GM12878 (cell line): ENCODE measurements around the gene BRWD1. TPM values are rescaled to one million over a fixed set of nuclear protein-coding genes. Genes with fewer than 3 reads are reported as not detected.

Experiments used
- ATAC-seq: fragments of 200-7000 bp; cut with Tn5 transposase; 3 replicates; pipeline ENCODE4 v1.9.1; 2020; ENCODE audit warnings: mild to moderate bottlenecking, moderate library complexity
- BruUV-seq: library from RNA; stranded (reverse); fragments of 400-500 nt; replicated peaks from 2 replicates; lab custom pipeline; 2021; lab: Mats Ljungman, UMichigan
- CTCF ChIA-PET: fragments of 300-600 bp; sonication (Branson Sonifier 250); formaldehyde crosslinking; extraction: SDS; loops from one replicate; lab custom pipeline; 2021; ENCODE audit warnings: inconsistent platforms; lab: Yijun Ruan, JAX
- POLR2A ChIA-PET: fragments of 350-600 bp; formaldehyde crosslinking; extraction: SDS; loops from one replicate; lab custom pipeline; 2021; ENCODE audit warnings: inconsistent platforms; lab: Charles Lee
- RAD21 ChIA-PET: fragments of 300-600 bp; sonication (Branson Sonifier 250); formaldehyde crosslinking; loops from one replicate; lab custom pipeline; 2023; ENCODE audit warnings: antibody characterized with exemption; ENCODE audit not compliant: unreplicated experiment; lab: Charles Lee
- SMC1A ChIA-PET: fragments of 300-600 bp; sonication (Branson Sonifier 250); formaldehyde crosslinking; loops from one replicate; lab custom pipeline; 2023; ENCODE audit not compliant: unreplicated experiment, uncharacterized antibody; lab: Charles Lee
- DNase-seq: peaks from one replicate; pipeline ENCODE4 v3.0.0-alpha.2; 2011; ENCODE audit warnings: low read depth, low spot score
- FAIRE-seq: peaks from 3 replicates; lab custom pipeline; 2011; peaks lifted over from hg19 to GRCh38; lab: Jason Lieb, UNC
- H2AFZ ChIP-seq: 2 replicates; pipeline ENCODE4 v1.6.0; 2011; ENCODE audit warnings: low read depth, low read length, control low read depth; ENCODE audit not compliant: control insufficient read depth
- H3K27ac ChIP-seq: 2 replicates; pipeline ENCODE4 v1.5.1; 2011; ENCODE audit warnings: control low read depth; ENCODE audit not compliant: control insufficient read depth, insufficient read depth
- H3K27me3 ChIP-seq, 2 experiments: replicated peaks in 1 of 2; 2 replicates each; pipeline versions ENCODE4 v1.6.0 to v1.6.1; 2011; ENCODE audit warnings: low read length in 1 of 2; ENCODE audit not compliant: control insufficient read depth in 2 of 2, insufficient read depth in 2 of 2
- H3K36me3 ChIP-seq, 2 experiments: 2 replicates each; pipeline ENCODE4 v1.5.1; 2011; ENCODE audit warnings: low read length in 1 of 2; ENCODE audit not compliant: control insufficient read depth in 2 of 2, insufficient read depth in 2 of 2
- H3K4me1 ChIP-seq: 2 replicates; pipeline ENCODE4 v1.6.1; 2011; ENCODE audit warnings: mild to moderate bottlenecking, low read length, moderate library complexity, mixed read lengths; ENCODE audit not compliant: control insufficient read depth, insufficient read depth
- H3K4me2 ChIP-seq: 2 replicates; pipeline ENCODE4 v1.6.0; 2011; ENCODE audit warnings: control low read depth; ENCODE audit not compliant: control insufficient read depth, insufficient read depth
- H3K4me3 ChIP-seq: fragments of 200-600 bp; sonication (generic); 2 replicates; pipeline ENCODE4 v1.5.1; 2016
- H3K79me2 ChIP-seq: 2 replicates; pipeline ENCODE4 v1.6.0; 2011; ENCODE audit warnings: low read length; ENCODE audit not compliant: control insufficient read depth, insufficient read depth
- H3K9ac ChIP-seq: 2 replicates; pipeline ENCODE4 v1.8.0; 2011; ENCODE audit warnings: low read length, control low read depth, mixed read lengths; ENCODE audit not compliant: control insufficient read depth, insufficient read depth
- H3K9me3 ChIP-seq: replicated peaks from 3 replicates; pipeline ENCODE4 v1.5.1; 2011; ENCODE audit warnings: mild to moderate bottlenecking, low read length; ENCODE audit not compliant: control insufficient read depth, insufficient read depth
- H4K20me1 ChIP-seq: 2 replicates; pipeline ENCODE4 v1.6.0; 2011; ENCODE audit not compliant: control insufficient read depth, insufficient read depth
- EZH2 ChIP-seq: IDR thresholded peaks from 2 replicates; pipeline ENCODE4 v1.6.1; 2012; ENCODE audit warnings: low read depth, mild to moderate bottlenecking, control low read depth, inconsistent platforms, low read length, borderline replicate concordance; ENCODE audit not compliant: control insufficient read depth
- HDGF ChIP-seq: fragments of 450-650 bp; IDR thresholded peaks from 2 replicates; pipeline ENCODE4 v1.6.1; 2016; ENCODE audit warnings: antibody characterized with exemption
- PAX5 ChIP-seq: IDR thresholded peaks from 2 replicates; pipeline ENCODE4 v1.6.1; 2011; ENCODE audit warnings: low read depth, low read length, borderline replicate concordance
- PBX3 ChIP-seq: IDR thresholded peaks from 2 replicates; pipeline ENCODE4 v1.6.1; 2011; ENCODE audit warnings: mild to moderate bottlenecking, low read depth, low read length, moderate library complexity; ENCODE audit not compliant: insufficient replicate concordance
- RELB ChIP-seq: fragments of 450-650 bp; IDR thresholded peaks from 2 replicates; pipeline ENCODE4 v1.6.1; 2017; ENCODE audit warnings: low read depth, mild to moderate bottlenecking, moderate library complexity
- RFX5 ChIP-seq: IDR thresholded peaks from 2 replicates; pipeline ENCODE4 v1.6.1; 2011; ENCODE audit warnings: low read depth, low read length, improper control_type of control experiment
- SPI1 ChIP-seq: IDR thresholded peaks from 2 replicates; pipeline ENCODE4 v1.6.1; 2011; ENCODE audit warnings: low read depth, mild to moderate bottlenecking, low read length, moderate library complexity, borderline replicate concordance; ENCODE audit not compliant: insufficient read depth
- STAT3 ChIP-seq: IDR thresholded peaks from 2 replicates; pipeline ENCODE4 v1.6.1; 2011; ENCODE audit warnings: low read depth, low read length, improper control_type of control experiment
- TARDBP ChIP-seq: IDR thresholded peaks from 2 replicates; pipeline ENCODE4 v1.6.1; 2016; ENCODE audit warnings: borderline replicate concordance
- ZNF207 ChIP-seq: fragments of 450-650 bp; IDR thresholded peaks from 2 replicates; pipeline ENCODE4 v1.6.1; 2014; ENCODE audit warnings: antibody characterized with exemption, mild to moderate bottlenecking, borderline replicate concordance
- ZNF687 ChIP-seq: fragments of 450-650 bp; IDR thresholded peaks from 2 replicates; pipeline ENCODE4 v1.6.1; 2017; ENCODE audit warnings: mild to moderate bottlenecking, moderate library complexity
- WGBS: methylation state at CpG from one replicate; pipeline ENCODE4 v1.1.6; 2016; ENCODE audit warnings: low lambda C conversion rate; ENCODE audit not compliant: insufficient replicate concordance, insufficient coverage; ENCODE audit errors: missing lambda C conversion rate; 5-methylcytosine and 5-hydroxymethylcytosine counted together
- in situ Hi-C: fragments of 300-500 bp; cut with MboI; formaldehyde crosslinking; loops from 9 replicates; pipeline ENCODE4 v1.14.3; 2018; ENCODE audit warnings: mixed read lengths
- intact Hi-C: fragments of 100-400 bp; cut with micrococcal nuclease; formaldehyde crosslinking; loops from one replicate; pipeline ENCODE4 v1.14.2; 2022; ENCODE audit not compliant: unreplicated experiment
- polyA plus RNA-seq, 11 experiments: library from polyadenylated mRNA; depleted of rRNA in 4 of 11; unstranded in 6 of 11; stranded (reverse) in 5 of 11; fragments of >200 nt; fragmentation: Nextera tagmentation in 4 of 11; fragmentation: Illumina TruSeq in 1 of 11; extraction: Ambion mirVana in 4 of 11; extraction: Trizol in 1 of 11; gene quantifications; 1 replicate in 1 of 11; 2 replicates in 10 of 11; pipeline versions ENCODE4 v1.2.1 to v1.2.3, GENCODE V29; 2011 to 2016; ENCODE audit warnings: inconsistent platforms in 2 of 11, missing spikeins in 2 of 11, low read depth in 1 of 11
- total RNA-seq, 4 experiments: library from RNA; depleted of rRNA in 3 of 4; stranded (reverse); fragments of >200 nt in 3 of 4; fragmentation: Illumina TruSeq in 1 of 4; extraction: Trizol in 1 of 4; gene quantifications; 2 replicates each; pipeline versions ENCODE4 v1.2.1 to v1.2.3, GENCODE V29; 2013 to 2021

BRWD1 gene
- total and polyA plus RNA-seq, 10 of the 15 experiments (the other 5 are each of a cell fraction or from before 2014, with no cell fraction given): 3.1 to 19.0 (median 13.5) TPM

- CTCF ChIA-PET: no interaction called here
- DNase-seq: no peak
- TF ChIP-seq PBX3: no peak
- no peak for TF ChIP-seq EZH2
- no peak for TF ChIP-seq PAX5
- no peak for TF ChIP-seq HDGF
- no peak for TF ChIP-seq ZNF207
- no peak for TF ChIP-seq RELB
- no peak for TF ChIP-seq SPI1
- TF ChIP-seq TARDBP: no peak
- TF ChIP-seq RFX5: no peak
- no peak for TF ChIP-seq STAT3
- TF ChIP-seq ZNF687: no peak
- TF ChIP-seq, all 136 proteins: peak for 0
- H3K9me3 ChIP-seq: no peaks in the 10 kb centered on the region
- H3K27me3 ChIP-seq: no peaks in the 10 kb centered on the region
- intact Hi-C loops: no loop called here
- in situ Hi-C loops: no loop called here
- ChIA-PET RAD21 (no interaction called here), POLR2A (interaction anchor here (0.7 kb wide), 1 partner anchor 34 kb away, joined by 4 read pairs; the partner anchor contains the start of gene PSMG1), SMC1A (interaction anchor here (1.2 kb wide), 2 partner anchors 18 to 33 kb away, joined by 3 to 4 read pairs; no protein-coding TSS in a partner anchor)
- ATAC-seq (no peak), FAIRE-seq (no peak)
- no peak overlapping the region for H3K27ac ChIP-seq
- H2AFZ ChIP-seq: no peak overlapping the region
- 60% methylated on average over 3 of the region's 3 CpGs for WGBS
- H3K4me1 ChIP-seq: no peaks in the 10 kb centered on the region
- no peaks in the 10 kb centered on the region for H3K79me2 ChIP-seq
- no peak overlapping the region for H3K4me3 ChIP-seq
- TSS peak; percentile 15 for BruUV-seq
- H3K4me2 ChIP-seq: no peak overlapping the region
- no peaks in the 10 kb centered on the region for H4K20me1 ChIP-seq
- H3K36me3 ChIP-seq: peaks cover 0 to 6% of the 10 kb centered on the region in 2 experiments; a peak in 3 of 4 replicates
- no peak overlapping the region for H3K9ac ChIP-seq
Observed at GRCh38 chr21:39217356-39218081, 95.9 kb downstream of the BRWD1 start.
